ENCODE measurements around the gene OSER1.

GRCh38 chr20:44199877-44200276 is 10.7 kb downstream of the OSER1 start:
- TF ChIP-seq CTCF (IDR thresholded peaks at IDR 0.05; ENCODE audit: poor library complexity) (no peak), EZH2 (IDR thresholded peaks at IDR 0.05; ENCODE audit: borderline replicate concordance) (no peak), EZH2phosphoT487 (IDR thresholded peaks at IDR 0.05; ENCODE audit: low read depth, severe bottlenecking, unreplicated experiment) (no peak)
